ENCODE results near the gene SUGCT. TPM values are rescaled to one million over a fixed set of nuclear protein-coding genes. Genes with fewer than 3 reads are reported as not detected.

SUGCT gene
- total and polyA plus RNA-seq, 3 experiments from 2014 or later: 1.1 to 1.4 (median 1.3) TPM

GRCh38 chr7:40674316-40674715 is 539.5 kb downstream of the SUGCT start:
- Mint-ChIP-seq H3K4me3 (no peak overlapping the region), H3K27me3 (peaks cover 0 to 1% of the 10 kb centered on the region in 2 donors), H3K9me3 (peaks cover 4 to 33% (median 9%) of the 10 kb centered on the region in 5 donors), H3K27ac (no peak overlapping the region), H3K4me1 (no peaks in the 10 kb centered on the region), H3K36me3 (no peaks in the 10 kb centered on the region)
- ChIA-PET POLR2A (no interaction called here), CTCF (no interaction called here)
- H3K4me1 ChIP-seq (ENCODE audit: insufficient read depth, low read length): no peaks in the 10 kb centered on the region
- no peak overlapping the region for H3K4me3 ChIP-seq (ENCODE audit: low read length)
- H3K27me3 ChIP-seq (ENCODE audit: insufficient read depth, low read length, poor library complexity, severe bottlenecking): no peaks in the 10 kb centered on the region
- no peaks in the 10 kb centered on the region for H3K9me3 ChIP-seq (ENCODE audit: low read length)
- H3K27ac ChIP-seq (ENCODE audit: low read depth, low read length): no peak overlapping the region
- DNase-seq: no peak
- no peaks in the 10 kb centered on the region for H3K36me3 ChIP-seq (ENCODE audit: insufficient read depth, low read length)

GRCh38 chr7:40675741-40676140 is 540.9 kb downstream of the SUGCT start:
- no peak overlapping the region for H3K27ac ChIP-seq (ENCODE audit: low read depth, low read length)
- Mint-ChIP-seq H3K4me1 (no peaks in the 10 kb centered on the region), H3K27ac (no peak overlapping the region), H3K36me3 (no peaks in the 10 kb centered on the region), H3K27me3 (peaks cover 0 to 1% of the 10 kb centered on the region in 2 donors), H3K9me3 (peaks cover 4 to 35% (median 9%) of the 10 kb centered on the region in 5 donors), H3K4me3 (no peak overlapping the region)
- no peaks in the 10 kb centered on the region for H3K4me1 ChIP-seq (ENCODE audit: insufficient read depth, low read length)
- DNase-seq: no peak
- ChIA-PET CTCF (no interaction called here), POLR2A (no interaction called here)
- H3K4me3 ChIP-seq (ENCODE audit: low read length): no peak overlapping the region
- no peaks in the 10 kb centered on the region for H3K27me3 ChIP-seq (ENCODE audit: insufficient read depth, low read length, poor library complexity, severe bottlenecking)
- no peaks in the 10 kb centered on the region for H3K9me3 ChIP-seq (ENCODE audit: low read length)
- no peaks in the 10 kb centered on the region for H3K36me3 ChIP-seq (ENCODE audit: insufficient read depth, low read length)

- H3K4me3 ChIP-seq (ENCODE audit: low read length): no peak overlapping the region
Observed at GRCh38 chr7:40676221-40676620, 541.4 kb downstream of the SUGCT start.

GRCh38 chr7:40680657-40681056 is 545.9 kb downstream of the SUGCT start:
- H3K36me3 ChIP-seq (ENCODE audit: insufficient read depth, low read length): no peaks in the 10 kb centered on the region
- Mint-ChIP-seq H3K9me3 (peaks cover 0 to 17% (median 9%) of the 10 kb centered on the region in 5 donors), H3K4me3 (no peak overlapping the region), H3K27me3 (no peaks in the 10 kb centered on the region), H3K36me3 (no peaks in the 10 kb centered on the region), H3K27ac (no peak overlapping the region), H3K4me1 (no peaks in the 10 kb centered on the region)
- no peaks in the 10 kb centered on the region for H3K4me1 ChIP-seq (ENCODE audit: insufficient read depth, low read length)
- H3K4me3 ChIP-seq (ENCODE audit: low read length): no peak overlapping the region
- POLR2A ChIA-PET: no interaction called here
- CTCF ChIA-PET: no interaction called here
- H3K9me3 ChIP-seq (ENCODE audit: low read length): no peaks in the 10 kb centered on the region
- H3K27me3 ChIP-seq (ENCODE audit: insufficient read depth, low read length, poor library complexity, severe bottlenecking): no peaks in the 10 kb centered on the region
- no peak for DNase-seq
- no peak overlapping the region for H3K27ac ChIP-seq (ENCODE audit: low read depth, low read length)

More at GRCh38 chr7:40676221-40676620, 541.4 kb downstream of the SUGCT start:
- Mint-ChIP-seq H3K9me3 (peaks cover 4 to 33% (median 9%) of the 10 kb centered on the region in 5 donors), H3K4me1 (no peaks in the 10 kb centered on the region), H3K27ac (no peak overlapping the region), H3K4me3 (no peak overlapping the region), H3K36me3 (no peaks in the 10 kb centered on the region), H3K27me3 (peaks cover 0 to 1% of the 10 kb centered on the region in 2 donors)
- CTCF ChIA-PET: no interaction called here
- H3K36me3 ChIP-seq (ENCODE audit: insufficient read depth, low read length): no peaks in the 10 kb centered on the region
- no peak overlapping the region for H3K27ac ChIP-seq (ENCODE audit: low read depth, low read length)
- no peak for DNase-seq
- no peaks in the 10 kb centered on the region for H3K27me3 ChIP-seq (ENCODE audit: insufficient read depth, low read length, poor library complexity, severe bottlenecking)
- no peaks in the 10 kb centered on the region for H3K9me3 ChIP-seq (ENCODE audit: low read length)
- POLR2A ChIA-PET: no interaction called here
- no peaks in the 10 kb centered on the region for H3K4me1 ChIP-seq (ENCODE audit: insufficient read depth, low read length)

- CTCF ChIA-PET: no interaction called here
Observed at GRCh38 chr7:40682696-40683095, 547.9 kb downstream of the SUGCT start.

GRCh38 chr7:40694026-40694809 is 559.4 kb downstream of the SUGCT start:
- H3K27ac Mint-ChIP-seq: no peak overlapping the region
- no peak overlapping the region for H3K4me3 Mint-ChIP-seq
- H3K4me3 ChIP-seq (ENCODE audit: low read length): no peak overlapping the region
- H3K4me1 ChIP-seq (ENCODE audit: insufficient read depth, low read length): no peaks in the 10 kb centered on the region
- H3K36me3 ChIP-seq (ENCODE audit: insufficient read depth, low read length): no peaks in the 10 kb centered on the region
- peaks cover 3 to 14% (median 12%) of the 10 kb centered on the region in 5 donors for H3K9me3 Mint-ChIP-seq
- ChIA-PET POLR2A (no interaction called here), CTCF (no interaction called here)
- no peaks in the 10 kb centered on the region for H3K27me3 ChIP-seq (ENCODE audit: insufficient read depth, low read length, poor library complexity, severe bottlenecking)
- peaks cover 0 to 1% of the 10 kb centered on the region in 2 donors for H3K27me3 Mint-ChIP-seq
- H3K36me3 Mint-ChIP-seq: peaks cover 0 to 5% (median 0%) of the 10 kb centered on the region in 3 donors
- no peaks in the 10 kb centered on the region for H3K9me3 ChIP-seq (ENCODE audit: low read length)
- no peak for DNase-seq
- no peaks in the 10 kb centered on the region for H3K4me1 Mint-ChIP-seq
- no peak overlapping the region for H3K27ac ChIP-seq (ENCODE audit: low read depth, low read length)

More at GRCh38 chr7:40682696-40683095, 547.9 kb downstream of the SUGCT start:
- H3K9me3 ChIP-seq (ENCODE audit: low read length): no peaks in the 10 kb centered on the region
- Mint-ChIP-seq H3K9me3 (peaks cover 0 to 15% (median 11%) of the 10 kb centered on the region in 5 donors), H3K36me3 (peaks cover 0 to 3% (median 0%) of the 10 kb centered on the region in 3 donors), H3K27me3 (no peaks in the 10 kb centered on the region), H3K4me1 (no peaks in the 10 kb centered on the region), H3K4me3 (no peak overlapping the region), H3K27ac (no peak overlapping the region)
- H3K27ac ChIP-seq (ENCODE audit: low read depth, low read length): no peak overlapping the region
- H3K27me3 ChIP-seq (ENCODE audit: insufficient read depth, low read length, poor library complexity, severe bottlenecking): no peaks in the 10 kb centered on the region
- POLR2A ChIA-PET: no interaction called here
- no peaks in the 10 kb centered on the region for H3K36me3 ChIP-seq (ENCODE audit: insufficient read depth, low read length)
- no peak for DNase-seq
- H3K4me1 ChIP-seq (ENCODE audit: insufficient read depth, low read length): no peaks in the 10 kb centered on the region
- no peak overlapping the region for H3K4me3 ChIP-seq (ENCODE audit: low read length)

GRCh38 chr7:40694991-40695390 is 560.2 kb downstream of the SUGCT start:
- H3K9me3 Mint-ChIP-seq: peaks cover 3 to 14% (median 8%) of the 10 kb centered on the region in 5 donors
- H3K9me3 ChIP-seq (ENCODE audit: low read length): no peaks in the 10 kb centered on the region
- peaks cover 0 to 5% (median 0%) of the 10 kb centered on the region in 3 donors for H3K36me3 Mint-ChIP-seq
- H3K27ac ChIP-seq (ENCODE audit: low read depth, low read length): no peak overlapping the region
- H3K4me1 ChIP-seq (ENCODE audit: insufficient read depth, low read length): no peaks in the 10 kb centered on the region
- H3K27ac Mint-ChIP-seq: no peak overlapping the region
- peaks cover 0 to 1% of the 10 kb centered on the region in 2 donors for H3K27me3 Mint-ChIP-seq
- H3K4me3 Mint-ChIP-seq: no peak overlapping the region
- no peaks in the 10 kb centered on the region for H3K36me3 ChIP-seq (ENCODE audit: insufficient read depth, low read length)
- CTCF ChIA-PET: no interaction called here
- DNase-seq: no peak
- no peaks in the 10 kb centered on the region for H3K4me1 Mint-ChIP-seq
- POLR2A ChIA-PET: no interaction called here
- no peak overlapping the region for H3K4me3 ChIP-seq (ENCODE audit: low read length)
- H3K27me3 ChIP-seq (ENCODE audit: insufficient read depth, low read length, poor library complexity, severe bottlenecking): no peaks in the 10 kb centered on the region

- H3K4me1 Mint-ChIP-seq: no peaks in the 10 kb centered on the region
- H3K4me3 Mint-ChIP-seq: no peak overlapping the region
- peaks cover 0 to 5% (median 0%) of the 10 kb centered on the region in 3 donors for H3K36me3 Mint-ChIP-seq
- Histone ChIP-seq H3K36me3 (ENCODE audit: insufficient read depth, low read length) (no peaks in the 10 kb centered on the region), H3K27ac (ENCODE audit: low read depth, low read length) (no peak overlapping the region), H3K4me3 (ENCODE audit: low read length) (no peak overlapping the region), H3K4me1 (ENCODE audit: insufficient read depth, low read length) (no peaks in the 10 kb centered on the region), H3K27me3 (ENCODE audit: insufficient read depth, low read length, poor library complexity, severe bottlenecking) (no peaks in the 10 kb centered on the region), H3K9me3 (ENCODE audit: low read length) (no peaks in the 10 kb centered on the region)
- ChIA-PET POLR2A (no interaction called here), CTCF (interaction anchor here (0.6 kb wide), 1 partner anchor 127 kb away, joined by 3 read pairs; no protein-coding TSS in a partner anchor)
- H3K27ac Mint-ChIP-seq: no peak overlapping the region
- H3K9me3 Mint-ChIP-seq: peaks cover 3 to 14% (median 8%) of the 10 kb centered on the region in 5 donors
- H3K27me3 Mint-ChIP-seq: no peaks in the 10 kb centered on the region
- DNase-seq: no peak
Observed at GRCh38 chr7:40697653-40698052, 562.8 kb downstream of the SUGCT start.
